IMR-90 (cell line): ENCODE data around the gene SEPTIN3. TPM values are rescaled to one million over a fixed set of nuclear protein-coding genes. Genes with fewer than 3 reads are reported as not detected.

ENCODE experiments used
- MAZ ChIP-seq: IDR thresholded peaks from 2 replicates; pipeline ENCODE4 v1.6.1; 2012; ENCODE audit warnings: low read depth, mild to moderate bottlenecking, low read length, improper control_type of control experiment, moderate library complexity, borderline replicate concordance
- polyA plus RNA-seq, 3 experiments: library from polyadenylated mRNA; depleted of rRNA; stranded (reverse); fragments of >200 nt; gene quantifications; 2 replicates each; pipeline ENCODE4 v1.2.3, GENCODE V29; 2012; ENCODE audit warnings: low replicate concordance in 1 of 3
- total RNA-seq: library from RNA; depleted of rRNA; stranded (reverse); fragments of >200 nt; gene quantifications from 2 replicates; pipeline ENCODE4 v1.2.3, GENCODE V29; 2012
- TF ChIP-seq, protein P1 (sequence below): fragments of 150-350 bp; IDR thresholded peaks from 2 replicates; pipeline ENCODE4 v1.6.1; 2016; ENCODE audit warnings: low read depth, mild to moderate bottlenecking, low read length, moderate library complexity, borderline replicate concordance

The SEPTIN3 gene
- total and polyA plus RNA-seq, 2 of the 4 experiments (the other 2 are of a cell fraction), result 0.15 to 0.18 TPM

DNA sequence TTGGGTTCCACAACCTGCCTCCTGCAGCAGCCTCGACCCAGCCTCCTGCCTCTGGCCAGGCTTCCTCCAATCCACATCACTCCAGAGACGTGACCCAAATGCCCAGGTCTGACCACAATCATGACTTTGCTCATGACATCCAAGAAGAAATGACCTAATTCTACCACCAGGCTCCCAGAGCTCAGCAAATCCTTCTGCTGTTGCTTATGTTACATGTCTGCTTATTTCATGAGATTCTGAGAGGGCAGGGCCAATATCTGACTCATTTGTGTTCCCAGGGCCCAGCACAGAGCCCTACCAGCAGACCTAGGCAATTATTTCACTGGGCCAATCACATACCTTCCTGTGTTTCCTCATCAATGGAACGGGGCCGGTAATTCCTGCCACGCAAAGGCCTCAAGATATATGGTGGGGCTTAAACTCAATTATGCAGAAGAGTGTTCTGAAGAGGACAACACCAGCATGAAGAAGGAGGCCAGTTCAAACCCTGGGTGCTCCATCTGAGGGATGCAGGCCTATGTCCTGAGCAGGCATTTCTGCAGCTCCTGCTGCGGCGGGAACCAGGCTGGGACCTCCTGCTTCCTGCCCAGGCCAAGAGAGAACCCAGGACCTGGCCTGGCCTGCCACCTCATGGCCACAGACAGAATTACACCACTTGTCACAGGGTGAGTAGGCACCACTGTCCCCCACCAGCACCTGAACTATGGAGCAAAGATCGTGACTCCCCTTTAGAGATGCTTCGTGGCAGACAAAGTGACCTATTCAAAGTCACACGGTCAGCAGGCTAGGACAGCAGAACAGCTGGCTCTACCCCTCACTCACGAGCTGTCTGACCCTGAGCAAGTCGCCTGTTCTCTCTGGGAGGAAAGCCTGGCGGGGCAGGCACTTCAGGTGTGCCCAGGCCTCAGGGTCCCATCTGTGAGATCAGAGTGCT, 28.1 kb upstream of the SEPTIN3 start (continued):
- TF ChIP-seq, protein P1, sequence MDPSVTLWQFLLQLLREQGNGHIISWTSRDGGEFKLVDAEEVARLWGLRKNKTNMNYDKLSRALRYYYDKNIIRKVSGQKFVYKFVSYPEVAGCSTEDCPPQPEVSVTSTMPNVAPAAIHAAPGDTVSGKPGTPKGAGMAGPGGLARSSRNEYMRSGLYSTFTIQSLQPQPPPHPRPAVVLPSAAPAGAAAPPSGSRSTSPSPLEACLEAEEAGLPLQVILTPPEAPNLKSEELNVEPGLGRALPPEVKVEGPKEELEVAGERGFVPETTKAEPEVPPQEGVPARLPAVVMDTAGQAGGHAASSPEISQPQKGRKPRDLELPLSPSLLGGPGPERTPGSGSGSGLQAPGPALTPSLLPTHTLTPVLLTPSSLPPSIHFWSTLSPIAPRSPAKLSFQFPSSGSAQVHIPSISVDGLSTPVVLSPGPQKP, result no peak
- TF ChIP-seq MAZ, result peak; percentile 35; the same call in 1 of the 2 replicates
